Vagina (tissue), 2 donors: Measurements from ENCODE around the gene RAB1A.
A peak's percentile ranks its signal among the peaks of the same experiment; 100 is the strongest.

Experiments used
- POLR2A ChIP-seq, 2 donors: fragments of 450-650 bp; IDR thresholded peaks; one replicate each; pipeline ENCODE4 v1.6.1; 2017; ENCODE audit warnings: antibody characterized with exemption in 2 of 2, mild to moderate bottlenecking in 2 of 2, moderate library complexity in 2 of 2
- POLR2AphosphoS5 ChIP-seq, 2 donors: sonication (generic); formaldehyde crosslinking; IDR thresholded peaks; one replicate each; pipeline ENCODE4 v1.9.0; 2017; ENCODE audit warnings: antibody characterized with exemption in 2 of 2, mild to moderate bottlenecking in 2 of 2, low read depth in 1 of 2; ENCODE audit not compliant: insufficient read depth in 1 of 2
- TF ChIP-seq, protein P1 (sequence below), 3 experiments: fragments of 450-650 bp in 2 of 3; fragments of 200-600 bp in 1 of 3; sonication (generic) in 1 of 3; IDR thresholded peaks; one replicate each; pipeline ENCODE4 v1.5.1; 2017 to 2019; ENCODE audit warnings: antibody characterized with exemption in 3 of 3, mild to moderate bottlenecking in 2 of 3, moderate library complexity in 2 of 3

GRCh38 chr2:65164426-65164891, 34.6 kb upstream of the RAB1A start:
- TF ChIP-seq POLR2AphosphoS5 (IDR thresholded peaks at IDR 0.05; ENCODE audit: insufficient read depth in 1 of 2, low read depth in 1 of 2), result peak in 1 of 2 donors; percentile 31
- TF ChIP-seq, protein P1, sequence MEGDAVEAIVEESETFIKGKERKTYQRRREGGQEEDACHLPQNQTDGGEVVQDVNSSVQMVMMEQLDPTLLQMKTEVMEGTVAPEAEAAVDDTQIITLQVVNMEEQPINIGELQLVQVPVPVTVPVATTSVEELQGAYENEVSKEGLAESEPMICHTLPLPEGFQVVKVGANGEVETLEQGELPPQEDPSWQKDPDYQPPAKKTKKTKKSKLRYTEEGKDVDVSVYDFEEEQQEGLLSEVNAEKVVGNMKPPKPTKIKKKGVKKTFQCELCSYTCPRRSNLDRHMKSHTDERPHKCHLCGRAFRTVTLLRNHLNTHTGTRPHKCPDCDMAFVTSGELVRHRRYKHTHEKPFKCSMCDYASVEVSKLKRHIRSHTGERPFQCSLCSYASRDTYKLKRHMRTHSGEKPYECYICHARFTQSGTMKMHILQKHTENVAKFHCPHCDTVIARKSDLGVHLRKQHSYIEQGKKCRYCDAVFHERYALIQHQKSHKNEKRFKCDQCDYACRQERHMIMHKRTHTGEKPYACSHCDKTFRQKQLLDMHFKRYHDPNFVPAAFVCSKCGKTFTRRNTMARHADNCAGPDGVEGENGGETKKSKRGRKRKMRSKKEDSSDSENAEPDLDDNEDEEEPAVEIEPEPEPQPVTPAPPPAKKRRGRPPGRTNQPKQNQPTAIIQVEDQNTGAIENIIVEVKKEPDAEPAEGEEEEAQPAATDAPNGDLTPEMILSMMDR (IDR thresholded peaks at IDR 0.05), result no peak
- TF ChIP-seq POLR2A (IDR thresholded peaks at IDR 0.05), result no peak
